Stimulated activated CD4-positive, alpha-beta T cell treated with anti-CD3 and anti-CD28 coated beads, Interleukin-2, amount 100 ng/mL, for 48 hours (primary cell): ENCODE results near the gene AGBL3.
"Not testable (repeated sequence)": the region's sequence is repeated elsewhere in the genome, so short reads cannot be mapped to it uniquely, and the experiment has no call there.

Source experiments
- DNase-seq, 2 donors: peaks; one replicate each; pipeline ENCODE4 v3.0.0-alpha.2; 2020

The AGBL3 gene

DNA sequence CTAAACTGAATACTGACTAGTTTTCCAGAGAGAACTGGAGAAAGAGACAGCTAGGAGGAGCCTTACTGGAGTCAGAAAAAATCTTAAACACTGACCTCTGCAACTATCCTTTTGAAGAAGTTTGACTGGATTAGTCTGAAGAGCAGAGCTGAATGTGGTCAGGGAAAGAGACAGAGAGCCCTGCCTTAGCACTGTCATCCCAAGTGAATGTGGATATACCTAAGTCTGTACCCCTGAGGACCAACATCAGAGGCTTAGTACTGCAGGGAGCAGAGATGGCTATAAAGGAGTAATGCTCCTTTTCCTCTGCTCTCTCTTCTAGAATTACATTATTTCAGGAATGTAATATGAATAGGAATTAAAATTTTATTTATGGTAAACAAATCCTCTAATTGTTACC lies 91.7 kb downstream of the AGBL3 start:
- DNase-seq = no peak

DNA sequence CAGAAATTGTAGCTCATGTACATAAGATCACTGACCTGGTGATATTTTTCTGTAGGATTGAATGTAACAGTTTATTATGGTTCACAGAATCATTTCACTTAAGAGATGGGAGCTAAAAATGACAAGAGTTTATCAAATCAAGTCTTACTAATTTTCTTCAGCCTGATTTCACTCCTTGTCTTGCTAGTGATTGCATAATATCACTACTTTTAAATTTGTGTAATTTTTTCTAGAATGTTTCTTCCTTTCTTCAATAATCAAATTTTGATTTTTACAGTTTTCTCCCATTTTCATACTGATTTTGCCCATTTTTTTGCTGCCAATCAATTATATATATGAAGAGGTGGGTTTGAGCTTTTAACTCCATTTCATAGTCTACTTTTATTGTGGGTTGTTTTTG lies 92.8 kb downstream of the AGBL3 start:
- DNase-seq = no peak

DNA sequence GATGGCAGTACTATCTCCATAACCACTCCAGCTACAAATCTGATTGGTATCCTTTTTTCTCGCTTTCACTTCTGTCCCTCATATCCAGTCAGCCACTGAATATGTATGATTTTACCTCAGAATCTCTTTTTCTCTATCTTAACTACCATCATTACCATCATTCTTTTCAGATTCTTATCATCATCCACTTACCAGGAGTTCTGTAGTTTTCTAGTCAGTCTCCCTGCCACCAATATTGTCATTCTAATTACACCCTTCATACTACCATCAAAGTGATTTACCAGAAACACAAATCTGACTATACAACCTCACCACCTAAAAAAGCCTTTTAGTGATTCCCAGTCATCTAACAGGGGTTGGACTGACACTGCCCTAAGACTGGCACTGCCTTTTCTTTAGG lies 96.7 kb downstream of the AGBL3 start:
- DNase-seq = no peak

DNA sequence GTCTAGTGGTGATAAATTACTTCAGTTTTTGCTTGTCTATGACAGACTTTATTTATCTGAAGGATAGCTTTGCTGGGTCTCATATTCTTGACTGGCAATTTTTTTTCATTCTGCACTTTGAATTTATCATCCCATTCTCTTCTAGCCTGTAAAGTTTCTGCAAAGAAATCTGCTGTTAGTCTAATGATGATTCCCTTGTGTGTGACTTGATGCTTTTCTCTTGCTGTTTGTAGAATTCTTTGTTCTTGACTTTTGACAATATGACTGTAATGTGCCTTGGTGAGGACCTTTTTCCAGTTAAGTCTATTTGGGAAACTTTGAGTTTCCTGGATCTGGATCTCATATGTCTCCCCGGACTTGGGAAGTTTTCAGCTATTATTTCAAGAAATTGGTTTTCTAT lies 102.3 kb downstream of the AGBL3 start:
- no peak for DNase-seq

DNA sequence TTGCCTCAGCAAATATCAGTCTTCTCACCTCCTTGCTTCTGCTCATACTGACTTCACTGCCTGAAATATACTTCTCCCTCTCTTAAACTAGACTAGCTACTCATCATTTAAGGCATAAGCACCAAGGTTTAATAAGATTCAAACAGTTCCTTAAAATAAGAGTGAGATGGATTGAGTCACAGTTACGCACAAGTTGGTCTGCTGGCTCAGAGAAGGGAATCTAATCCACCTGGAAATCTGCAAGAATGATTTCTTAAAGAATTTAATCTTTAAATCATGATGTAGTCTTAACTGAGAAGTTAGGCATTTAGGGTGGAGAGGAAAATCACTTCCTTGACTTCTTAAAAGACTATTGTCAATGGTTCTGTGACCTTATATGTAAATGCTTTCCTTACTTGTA lies 105.4 kb downstream of the AGBL3 start:
- no peak for DNase-seq

DNA sequence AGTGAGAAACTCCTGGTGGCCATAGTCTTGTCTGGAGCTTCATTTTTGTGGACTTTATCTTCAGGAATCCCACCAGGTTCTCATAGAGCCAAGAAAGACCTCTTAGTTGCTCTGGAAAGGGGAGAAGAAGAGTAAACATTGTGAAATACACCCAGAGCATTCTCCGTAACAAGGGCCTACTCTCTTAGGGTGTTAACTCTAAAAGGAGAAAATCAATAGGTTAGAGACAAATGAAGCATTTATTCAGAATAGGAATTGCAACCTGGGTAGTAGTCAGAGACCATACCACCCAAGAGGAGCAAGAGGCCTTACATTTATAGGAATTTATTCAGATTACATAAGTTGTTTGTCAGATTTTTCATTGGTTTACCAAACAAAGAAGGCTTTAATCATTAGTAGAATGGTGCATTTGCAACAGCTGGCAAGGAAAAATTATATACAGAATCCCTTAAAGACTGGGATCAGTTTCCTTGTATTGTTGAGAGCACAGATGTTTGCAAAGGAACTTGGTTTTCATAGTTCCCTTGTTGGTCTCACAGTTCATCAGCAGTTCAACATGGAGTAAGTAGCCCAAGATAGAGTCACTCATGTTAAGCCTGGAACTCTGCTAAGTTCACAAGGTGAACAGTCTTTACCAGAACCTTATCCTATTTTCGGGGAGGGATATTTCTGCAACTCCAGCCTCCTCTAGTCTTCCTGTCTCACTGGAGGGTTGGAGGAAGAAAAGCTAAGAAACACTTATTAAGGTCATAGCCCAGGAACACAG lies 108.3 kb downstream of the AGBL3 start:
- DNase-seq = no peak

- DNase-seq = no peak
Observed at GRCh38 chr7:135095450-135095849, 109.1 kb downstream of the AGBL3 start.

- no peak for DNase-seq
Observed at GRCh38 chr7:135098391-135098790, 112.1 kb downstream of the AGBL3 start.

GRCh38 chr7:135100856-135101255 lies 114.5 kb downstream of the AGBL3 start:
- DNase-seq = no peak

DNA sequence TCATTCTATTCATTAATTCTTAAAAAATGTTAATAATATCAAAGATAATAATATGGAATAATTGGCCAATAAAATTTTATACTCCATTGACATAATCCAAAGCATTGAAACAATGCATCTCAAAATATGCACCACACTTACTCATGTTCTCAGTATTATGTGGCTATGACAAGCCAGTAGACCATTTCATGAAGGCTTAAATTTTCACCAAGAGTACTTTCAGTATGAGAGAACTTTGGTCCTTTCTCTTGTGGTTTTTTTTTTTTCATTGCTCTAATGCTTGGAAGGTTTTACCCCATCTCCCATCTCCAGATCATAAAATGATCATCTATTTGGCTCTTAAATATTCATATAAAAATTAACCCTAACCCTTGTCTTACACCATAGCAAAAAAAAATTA lies 116.1 kb downstream of the AGBL3 start:
- DNase-seq = no peak

DNA sequence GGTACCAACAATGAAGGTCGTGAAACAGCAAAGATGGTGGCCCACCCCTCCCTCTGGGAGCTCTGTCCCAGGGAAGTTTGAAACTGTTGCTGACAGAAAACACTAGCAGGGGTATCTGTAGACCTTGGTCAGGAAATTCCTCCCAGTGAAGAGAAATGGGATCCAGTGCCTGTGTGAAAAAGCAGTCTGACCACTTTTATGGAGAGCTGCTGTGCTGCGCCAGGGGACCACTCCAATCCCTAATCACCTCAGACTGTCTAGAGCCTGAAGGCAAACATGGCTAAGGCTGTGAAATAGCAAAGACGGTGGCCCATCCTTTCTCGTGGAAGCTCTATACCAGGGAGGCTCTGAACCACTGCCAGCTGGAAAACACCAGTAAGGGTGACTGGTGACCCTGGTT lies 123.3 kb downstream of the AGBL3 start:
- DNase-seq = no peak

- no peak for DNase-seq
Observed at GRCh38 chr7:135109976-135110375, 123.7 kb downstream of the AGBL3 start.

DNA sequence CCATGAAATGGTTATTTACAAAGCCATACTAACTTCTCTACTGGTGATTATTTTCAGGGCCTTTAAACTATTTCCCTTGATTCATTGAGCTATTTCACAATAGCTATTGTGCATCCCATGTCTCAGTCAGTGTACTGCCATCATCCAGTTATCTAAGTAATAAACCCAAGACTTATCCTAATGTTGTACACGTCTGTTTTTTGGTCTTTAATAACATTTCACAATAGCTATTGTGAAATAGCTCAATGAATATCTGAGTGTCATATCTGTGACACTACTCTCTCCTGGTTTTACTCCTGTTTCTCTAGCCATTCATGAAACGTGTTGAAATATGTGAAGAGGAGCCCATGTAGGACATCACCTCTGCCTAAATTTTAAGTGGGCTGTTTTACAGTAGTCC lies 125.1 kb downstream of the AGBL3 start:
- DNase-seq = no peak

DNA sequence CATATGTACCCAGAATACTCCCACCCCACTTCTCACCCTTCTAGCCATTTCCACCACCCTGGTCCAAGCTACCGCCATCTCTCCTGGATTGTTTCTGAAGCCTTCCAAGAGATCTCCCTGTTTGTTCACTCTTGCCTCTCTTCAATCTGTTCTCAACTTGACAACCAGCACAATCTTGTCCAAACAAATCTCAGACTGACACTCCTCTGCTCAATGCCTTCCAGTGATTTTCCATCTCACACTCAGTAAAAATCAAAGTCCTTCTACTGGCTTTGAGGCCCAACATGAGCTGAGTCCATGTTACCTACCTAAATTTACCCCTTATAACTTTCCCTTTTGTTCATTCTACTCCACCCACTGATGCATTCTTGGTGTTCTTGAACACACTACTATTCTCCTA lies 128.3 kb downstream of the AGBL3 start:
- DNase-seq = no peak

- no peak for DNase-seq
Observed at GRCh38 chr7:135117096-135117495, 130.8 kb downstream of the AGBL3 start.

DNA sequence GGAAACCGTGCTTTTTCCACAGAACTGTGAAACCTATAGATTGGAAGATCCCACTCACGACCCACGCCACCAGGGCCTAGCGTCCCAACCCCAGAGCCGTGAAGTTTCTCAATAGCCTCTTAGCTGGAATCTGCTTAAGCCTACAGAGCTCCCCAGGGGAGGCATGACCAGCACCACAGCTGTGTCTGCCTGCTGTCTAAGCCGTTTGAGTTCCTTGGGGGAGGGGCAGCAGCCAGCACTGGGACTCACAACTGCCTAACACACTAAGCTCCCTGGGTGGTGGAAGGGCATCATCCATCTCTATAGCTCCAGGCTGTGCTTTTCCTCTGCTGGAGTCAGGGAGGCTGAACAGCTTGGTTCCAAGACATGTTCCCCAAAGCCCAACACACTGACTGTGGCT lies 135.6 kb downstream of the AGBL3 start:
- no peak for DNase-seq

DNA sequence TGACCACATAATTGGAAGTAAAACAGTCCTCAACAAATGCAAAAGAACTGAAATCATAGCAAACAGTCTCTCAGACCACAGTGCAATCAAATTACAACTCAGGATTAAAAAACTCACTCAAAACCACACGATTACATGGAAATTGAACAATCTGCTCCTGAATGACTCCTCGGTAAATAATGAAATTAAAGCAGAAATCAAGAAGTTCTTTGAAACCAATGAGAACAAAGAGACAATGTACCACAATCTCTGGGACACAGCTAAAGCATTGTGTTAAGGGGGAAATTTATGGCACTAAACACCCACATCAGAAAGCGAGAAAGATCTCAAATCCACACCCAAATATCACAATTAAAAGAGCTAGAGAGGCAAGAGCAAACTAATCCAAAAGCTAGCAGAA lies 138.3 kb downstream of the AGBL3 start:
- DNase-seq = not testable (repeated sequence)

DNA sequence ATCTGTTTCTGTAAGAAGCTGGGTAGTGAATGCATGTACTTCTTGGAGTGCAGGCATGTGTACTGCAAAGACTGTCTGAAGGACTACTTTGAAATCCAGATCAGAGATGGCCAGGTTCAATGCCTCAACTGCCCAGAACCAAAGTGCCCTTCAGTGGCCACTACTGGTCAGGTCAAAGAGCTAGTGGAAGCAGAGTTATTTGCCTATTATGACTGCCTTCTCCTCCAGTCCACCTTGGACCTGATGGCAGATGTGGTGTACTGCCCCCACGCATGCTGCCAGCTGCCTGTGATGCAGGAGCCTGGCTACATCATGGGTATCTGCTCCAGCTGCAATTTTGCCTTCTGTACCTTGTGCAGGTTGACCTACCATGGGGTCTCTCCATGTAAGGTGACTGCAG lies 142.6 kb downstream of the AGBL3 start:
- no peak for DNase-seq

GRCh38 chr7:135129579-135129978 lies 143.3 kb downstream of the AGBL3 start:
- no peak for DNase-seq

DNA sequence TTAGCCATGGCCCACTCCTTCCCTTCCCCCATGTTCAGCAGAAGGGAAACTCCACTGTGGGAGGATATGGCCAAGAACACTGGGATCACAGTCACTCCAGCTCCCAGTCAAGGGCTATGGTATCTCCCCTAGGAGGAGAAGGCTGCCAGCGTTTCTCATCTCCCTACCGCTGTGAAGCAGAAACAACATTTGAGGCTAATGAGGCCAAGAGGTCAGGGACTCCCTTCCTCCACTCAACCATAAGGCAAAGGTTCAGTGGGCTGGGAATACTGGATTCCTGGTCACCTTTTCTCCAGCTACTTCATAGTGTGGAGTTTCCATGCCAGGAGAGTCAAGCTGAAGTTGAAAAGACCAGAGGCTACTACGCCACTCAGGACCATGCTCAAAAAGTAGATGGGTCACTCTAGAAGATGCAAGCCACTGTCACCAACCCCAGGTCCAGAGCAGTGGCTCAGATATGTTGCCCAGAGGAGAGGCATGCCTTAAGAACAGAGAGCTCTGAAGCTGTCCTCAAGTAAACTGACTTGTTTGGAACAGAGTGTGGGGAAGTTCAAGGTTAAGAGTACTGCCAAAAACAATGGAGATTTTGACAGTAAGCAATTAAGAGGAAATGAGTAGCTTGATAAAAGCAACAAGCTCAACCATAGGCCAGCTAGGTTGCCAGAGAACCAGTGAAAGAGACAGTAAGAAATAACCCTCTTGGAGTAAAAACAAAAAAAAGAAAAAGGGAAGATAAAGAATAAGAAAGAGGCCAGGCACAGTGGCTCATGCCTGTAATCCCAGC lies 157.8 kb downstream of the AGBL3 start:
- DNase-seq = no peak

GRCh38 chr7:135147341-135147898 lies 161.1 kb downstream of the AGBL3 start:
- DNase-seq = no peak

GRCh38 chr7:135147899-135148721 lies 161.8 kb downstream of the AGBL3 start, which contains the start of gene TMEM140:
Gene TMEM140, plus strand, starts transcription at chr7:135148072. Its CDS starts 16,370 bp downstream, at chr7:135164442.
- no peak for DNase-seq
